ENCODE data around the gene EIF6.

Gene EIF6

GRCh38 chr20:35296101-35296554, 11.6 kb upstream of the EIF6 start:
- DNase-seq (ENCODE audit: extremely low spot score, insufficient read length, low read depth) (no peak), FAIRE-seq (no peak)

DNA sequence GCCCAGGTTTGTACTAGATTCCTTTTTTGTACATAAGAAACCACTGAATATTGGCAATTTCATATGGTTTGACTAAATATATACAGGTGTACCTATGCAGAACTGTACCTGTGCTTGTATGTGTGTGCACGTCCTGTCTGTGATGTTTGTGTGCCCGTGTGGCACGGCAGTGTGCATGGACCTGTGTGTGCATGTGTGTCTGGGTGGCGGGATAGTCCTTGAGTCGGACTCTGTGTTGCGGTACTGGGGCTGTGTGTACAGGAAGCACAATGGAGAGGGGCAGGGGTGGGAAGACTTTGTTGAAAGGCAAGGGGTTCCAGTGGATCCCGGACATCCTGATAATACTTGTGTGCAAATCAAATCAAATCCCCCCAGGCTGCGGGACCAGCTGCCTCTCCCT, 11.1 kb upstream of the EIF6 start:
- FAIRE-seq, result no peak
- no peak for DNase-seq (ENCODE audit: extremely low spot score, insufficient read length, low read depth)

GRCh38 chr20:35295058-35295457, 10.5 kb upstream of the EIF6 start:
- no peak for DNase-seq (ENCODE audit: extremely low spot score, insufficient read length, low read depth)
- FAIRE-seq, result no peak

DNA sequence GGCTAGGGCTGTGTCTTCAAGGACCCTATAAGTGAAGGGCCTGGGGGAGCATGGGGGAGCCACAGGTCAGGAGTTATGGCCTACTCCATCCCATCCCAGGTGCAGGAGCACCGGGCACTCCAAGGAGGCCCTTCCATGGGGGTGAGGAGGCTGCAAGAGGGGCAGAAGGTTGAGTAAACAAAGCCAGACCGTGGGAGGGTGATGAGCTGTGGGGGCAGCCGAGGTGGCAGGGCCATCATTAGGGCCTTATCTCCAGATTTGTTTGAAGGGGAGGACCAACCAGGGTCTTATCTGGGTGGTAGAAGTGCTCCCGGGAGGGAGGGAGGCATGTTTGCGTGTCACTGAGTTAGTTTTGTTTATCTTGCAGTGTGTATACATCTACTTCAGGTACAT, 9.7 kb upstream of the EIF6 start:
- DNase-seq (ENCODE audit: extremely low spot score, insufficient read length, low read depth) (no peak), FAIRE-seq (no peak)

DNA sequence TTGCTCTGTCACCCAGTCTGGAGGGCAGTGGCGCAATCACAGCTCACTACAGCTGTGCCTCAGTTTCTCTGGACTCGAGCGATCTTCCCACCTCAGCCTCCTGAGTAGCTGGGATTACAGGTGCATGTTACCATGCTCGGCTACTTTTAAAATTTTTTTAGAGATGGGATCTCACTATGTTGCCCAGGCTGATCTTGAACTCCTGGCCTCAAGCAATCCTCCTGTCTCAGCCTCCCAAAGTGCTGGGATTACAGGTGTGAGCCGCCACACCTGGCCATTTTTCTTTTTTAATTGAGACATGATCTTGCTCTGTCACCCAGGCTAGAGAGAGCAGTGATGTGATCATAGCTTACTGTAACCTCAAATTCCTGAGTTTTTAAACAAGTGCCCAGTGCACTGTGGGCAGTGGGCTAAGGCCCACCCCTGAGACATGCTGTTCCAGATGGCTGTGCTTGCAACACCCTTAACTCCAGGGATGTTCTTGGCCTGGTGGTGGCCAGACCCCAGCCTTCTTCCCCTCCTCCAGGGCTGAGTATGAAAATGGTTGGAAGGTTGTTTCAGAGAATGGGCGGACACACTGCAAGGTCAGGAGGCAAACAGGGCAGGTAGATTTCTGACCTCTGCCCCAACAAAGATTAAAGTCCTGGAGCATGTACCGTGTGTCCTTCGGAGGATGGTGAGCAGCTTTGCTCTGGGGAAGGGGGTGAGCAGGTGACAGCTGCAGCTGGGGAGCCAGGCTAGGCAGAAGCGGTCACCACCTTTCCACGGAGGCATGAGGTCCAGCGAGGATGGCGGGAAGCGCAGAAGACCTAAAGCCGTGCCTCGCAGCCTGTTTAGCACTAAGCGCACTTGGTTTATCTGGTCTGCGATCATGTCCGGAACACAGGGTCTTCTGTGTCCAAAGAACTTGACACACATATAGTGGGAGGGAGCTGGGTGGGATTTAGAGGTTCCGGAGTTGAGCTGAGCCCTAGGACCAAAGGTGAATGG, 9.0 kb upstream of the EIF6 start:
- FAIRE-seq (no peak), DNase-seq (ENCODE audit: extremely low spot score, insufficient read length, low read depth) (no peak)

DNA sequence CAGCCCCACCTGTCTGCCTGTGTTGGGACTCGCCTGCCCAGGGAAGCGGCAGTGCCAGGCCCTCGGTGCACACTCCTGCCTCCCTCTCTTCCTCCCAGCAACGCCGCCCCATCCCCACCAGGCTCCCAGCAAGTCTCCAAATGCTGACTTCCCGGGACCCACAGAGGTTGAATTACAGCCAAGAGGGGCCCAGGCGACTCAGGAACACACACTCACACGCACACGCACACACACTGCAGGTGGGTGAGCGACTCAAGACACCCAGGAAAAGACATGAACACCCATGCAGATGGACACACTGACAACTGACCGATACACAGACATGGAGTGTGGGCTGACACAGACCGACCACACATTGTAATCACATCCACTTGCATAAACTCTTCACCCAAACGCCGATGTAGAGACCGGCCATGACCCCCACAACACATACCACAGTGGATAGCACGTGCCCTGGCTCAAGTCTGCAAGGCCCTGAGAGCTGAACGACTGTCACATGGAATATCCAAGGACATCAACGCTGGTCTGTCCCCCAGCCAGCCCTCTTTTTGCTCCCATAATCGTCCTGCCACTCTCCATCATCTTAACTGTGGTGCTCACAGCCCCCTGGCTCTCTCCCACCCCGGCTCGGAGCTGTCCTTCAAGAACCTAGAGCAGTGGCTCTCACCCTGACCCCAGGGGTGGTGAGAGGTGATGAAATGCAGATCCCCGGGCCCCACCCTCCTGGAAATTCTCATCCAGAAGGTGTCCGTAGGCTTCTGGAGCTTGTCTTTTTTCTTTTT, 8.1 kb upstream of the EIF6 start:
- FAIRE-seq (no peak), DNase-seq (ENCODE audit: extremely low spot score, insufficient read length, low read depth) (no peak)

DNA sequence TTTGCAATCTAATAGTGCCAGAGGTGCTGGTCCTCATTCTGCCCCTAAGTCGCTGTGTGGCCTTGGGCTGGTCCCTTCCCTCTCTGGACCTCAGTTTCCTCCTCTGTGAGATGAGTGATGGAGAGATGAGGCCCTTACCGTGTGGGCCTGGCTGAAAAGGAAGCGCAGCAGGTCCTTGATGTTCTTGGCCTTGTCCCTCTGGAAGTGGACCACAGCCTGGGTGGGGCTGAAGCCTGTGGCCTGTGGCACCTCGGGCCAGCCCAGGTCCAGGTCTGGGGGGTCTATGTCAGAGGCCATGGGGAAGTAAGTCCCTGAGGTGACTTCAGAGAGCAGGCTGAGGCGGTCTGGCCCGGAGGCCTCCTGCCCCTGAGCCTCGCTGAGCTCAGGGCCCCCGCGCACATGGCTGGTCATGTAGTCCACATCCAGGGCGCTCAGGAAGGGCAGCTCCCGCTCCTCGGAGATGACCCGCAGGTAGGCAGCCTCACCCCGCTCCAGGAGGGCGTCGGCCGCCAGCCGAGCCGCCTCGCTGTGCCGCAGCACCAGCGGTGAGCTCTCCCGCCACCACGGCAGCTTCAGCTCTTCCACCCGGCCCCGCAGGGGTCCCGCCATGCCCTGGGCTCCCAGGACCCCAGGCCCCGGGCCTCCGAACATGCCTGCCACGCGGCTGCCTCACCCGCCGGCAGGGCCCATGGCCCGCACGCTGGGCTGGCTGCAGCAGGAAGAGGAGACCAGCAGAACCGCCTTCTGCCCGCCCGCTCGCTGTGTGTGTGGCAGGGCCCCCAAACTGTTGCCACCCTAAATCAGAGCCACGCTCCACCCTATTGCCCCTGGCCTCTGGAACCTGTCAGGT, 7.3 kb upstream of the EIF6 start, which contains the start of gene FAM83C:
TSS of gene FAM83C (minus strand) at position 772 of the 850 bp plus-strand sequence. CDS start at position 651, 121 bp downstream.
- FAIRE-seq, result no peak
- no peak for DNase-seq (ENCODE audit: extremely low spot score, insufficient read length, low read depth)

DNA sequence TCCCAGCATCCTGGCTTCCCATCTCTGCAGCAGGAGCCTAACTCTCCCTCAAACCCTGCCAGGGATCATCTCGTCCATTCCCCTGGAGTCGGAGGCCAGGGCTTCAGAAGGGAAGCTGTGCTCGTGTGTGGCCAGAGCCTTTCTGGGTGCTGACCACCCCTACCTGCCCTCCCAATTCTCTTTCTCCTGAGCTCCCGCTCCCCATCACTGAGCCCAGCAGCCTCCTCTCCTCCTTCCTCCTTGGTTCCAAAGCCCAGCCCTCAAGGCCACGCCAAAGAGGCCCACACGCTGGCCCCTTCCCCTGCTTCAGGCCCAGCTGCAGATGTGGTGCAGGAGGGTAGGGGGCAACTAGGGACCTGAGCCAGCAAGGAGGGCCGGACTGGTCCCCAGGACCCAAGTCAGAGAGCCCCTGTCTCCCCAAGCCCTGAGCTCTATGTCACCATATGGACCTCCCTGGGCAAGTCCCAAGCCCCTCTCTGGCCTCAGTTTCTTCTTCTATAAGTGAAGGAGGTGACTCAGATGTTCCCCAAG, 6.4 kb upstream of the EIF6 start:
- DNase-seq (ENCODE audit: extremely low spot score, insufficient read length, low read depth) (no peak), FAIRE-seq (no peak)

GRCh38 chr20:35290186-35290886, 5.8 kb upstream of the EIF6 start:
- DNase-seq (ENCODE audit: extremely low spot score, insufficient read length, low read depth) (no peak), FAIRE-seq (no peak)

GRCh38 chr20:35288325-35289060, 3.9 kb upstream of the EIF6 start:
- FAIRE-seq (no peak), DNase-seq (ENCODE audit: extremely low spot score, insufficient read length, low read depth) (no peak)

DNA sequence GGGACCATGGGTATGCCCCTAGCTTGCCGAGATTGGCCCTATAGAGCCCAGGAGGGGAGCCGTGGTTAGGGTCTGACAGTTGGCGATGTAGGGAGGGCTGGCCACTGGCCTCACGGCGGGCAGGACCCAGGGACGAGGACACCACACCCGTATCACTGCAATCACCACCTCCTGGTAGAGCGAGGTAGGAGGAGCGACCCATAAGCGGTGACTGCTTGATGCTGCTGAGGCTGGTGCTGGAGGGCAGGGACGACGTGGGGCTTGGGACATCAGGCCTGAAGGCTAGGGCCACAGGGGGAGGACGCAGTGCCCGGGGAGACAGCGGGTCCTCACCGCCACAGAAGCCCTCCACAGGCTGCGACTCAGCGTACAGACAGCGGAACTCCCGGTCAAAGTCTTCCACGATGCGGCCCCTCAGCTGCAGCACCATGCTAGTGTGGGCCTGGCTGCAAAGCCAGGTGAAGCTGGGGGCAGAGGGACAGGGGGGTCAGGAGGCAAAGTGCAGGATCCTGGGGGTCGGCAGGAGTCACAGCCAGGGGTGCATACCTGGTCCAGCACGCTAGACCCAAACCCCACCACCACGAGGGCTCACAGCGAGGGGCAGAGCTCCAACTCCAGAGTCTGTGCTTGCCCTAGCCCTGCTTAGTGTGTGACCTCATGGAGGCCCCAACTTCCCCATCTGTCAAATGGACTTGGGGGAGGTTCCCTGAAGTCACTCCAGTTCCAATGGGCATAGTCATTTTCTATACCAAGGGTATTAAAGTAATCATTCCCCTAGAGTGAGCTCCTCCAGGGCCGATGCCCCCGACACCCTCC, 3.1 kb upstream of the EIF6 start:
- no peak for DNase-seq (ENCODE audit: extremely low spot score, insufficient read length, low read depth)

GRCh38 chr20:35286899-35287508, 2.4 kb upstream of the EIF6 start:
- DNase-seq (ENCODE audit: extremely low spot score, insufficient read length, low read depth), result no peak

More for the DNA sequence above, 3.1 kb upstream of the EIF6 start:
- FAIRE-seq, result no peak

DNA sequence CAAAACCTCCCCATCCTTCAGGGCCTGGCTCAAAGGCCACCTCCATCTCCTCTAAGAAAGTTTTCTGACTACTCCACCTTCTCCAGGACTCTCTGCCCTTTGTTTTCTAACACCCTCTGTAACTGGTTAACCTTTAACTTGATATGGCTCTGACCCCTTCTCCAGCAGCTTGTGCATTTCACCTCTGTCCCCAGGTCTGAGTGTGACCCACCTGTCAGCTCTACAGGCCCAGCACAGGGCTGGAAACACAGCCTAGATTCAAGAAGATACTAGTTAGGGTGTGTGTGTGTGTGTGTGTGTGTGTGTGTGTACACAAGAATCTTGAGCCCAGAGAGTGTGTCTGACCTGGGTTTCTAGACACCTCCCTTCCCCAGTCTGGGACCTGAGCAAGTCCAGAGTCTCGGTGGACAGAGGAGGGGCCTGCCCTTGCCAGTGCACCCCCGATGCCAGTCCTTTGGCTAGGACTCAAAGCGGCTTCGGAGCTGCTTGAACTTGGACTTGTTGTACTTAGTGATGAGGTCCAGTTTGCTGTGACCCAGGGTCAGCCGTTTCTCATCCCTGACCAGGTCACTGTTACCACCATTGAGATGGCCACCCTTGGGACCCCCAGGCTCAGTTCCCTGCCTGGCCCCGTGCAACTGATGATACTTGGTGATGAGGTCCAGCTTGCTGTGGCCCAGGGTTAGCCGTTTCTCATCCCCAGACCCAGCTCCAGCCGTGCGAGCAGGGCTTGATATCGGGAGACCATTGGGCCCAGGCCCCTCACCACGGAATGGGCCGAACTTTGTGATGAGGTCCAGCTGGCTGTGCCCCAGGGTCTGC, 1.7 kb upstream of the EIF6 start:
- FAIRE-seq (no peak), DNase-seq (ENCODE audit: extremely low spot score, insufficient read length, low read depth) (no peak)

More at GRCh38 chr20:35286899-35287508, 2.4 kb upstream of the EIF6 start:
- no peak for FAIRE-seq

- DNase-seq (ENCODE audit: extremely low spot score, insufficient read length, low read depth), result no peak
- FAIRE-seq, result no peak
Observed at GRCh38 chr20:35285806-35286076, 1.2 kb upstream of the EIF6 start.

DNA sequence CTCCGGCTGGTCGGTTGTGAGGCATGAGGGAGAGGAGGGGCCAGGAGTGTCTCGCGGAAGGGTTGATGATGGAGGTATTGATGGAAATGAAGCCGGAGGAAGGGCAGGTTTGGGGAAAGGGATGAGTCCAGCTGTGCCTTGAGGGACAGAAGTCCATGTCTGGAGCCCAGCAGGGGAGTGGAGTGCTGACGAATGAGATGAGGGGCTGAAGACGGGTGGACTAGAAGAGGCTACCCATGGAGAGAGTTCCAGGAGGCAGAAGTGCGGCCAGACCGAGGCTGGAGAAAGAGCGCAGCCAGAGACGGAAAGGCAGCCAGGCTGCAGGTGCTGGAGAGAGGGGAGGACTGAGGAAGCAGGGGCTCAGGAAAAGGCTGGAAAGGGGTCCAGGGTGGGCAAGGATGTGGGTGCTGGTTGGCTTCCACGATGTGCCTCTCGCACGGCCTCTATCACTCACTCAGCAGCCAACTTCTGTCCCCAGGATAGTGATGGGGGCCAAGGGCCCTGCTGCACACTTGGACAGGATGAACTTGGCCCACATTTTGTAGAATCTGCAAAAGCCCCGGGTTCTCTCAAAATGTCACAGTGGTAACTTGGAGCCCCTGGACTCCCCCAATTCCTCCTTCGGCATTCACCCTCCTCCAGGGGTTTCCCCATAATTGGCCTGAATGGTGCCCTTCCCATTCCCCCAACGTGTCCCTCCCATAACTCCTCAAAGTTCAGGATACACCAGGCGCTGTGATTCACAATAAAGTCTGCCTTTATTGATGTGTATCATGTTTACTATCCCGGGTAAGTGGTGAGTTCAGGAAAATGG, 627 bp upstream of the EIF6 start:
- no peak for DNase-seq (ENCODE audit: extremely low spot score, insufficient read length, low read depth)
- no peak for FAIRE-seq

All from GM18507 (cell line).